Naive B cell (primary cell): ENCODE data around the gene KRT33B. TPM values are rescaled to one million over a fixed set of nuclear protein-coding genes. Genes with fewer than 3 reads are reported as not detected.
"Not testable (repeated sequence)": the region's sequence is repeated elsewhere in the genome, so short reads cannot be mapped to it uniquely, and the experiment has no call there.

Experiments
- ATAC-seq, 2 donors: fragments of 150-1000 bp; cut with Tn5 transposase; 2 replicates each; pipeline ENCODE4 v1.10.0; 2021; ENCODE audit warnings: low read depth in 2 of 2, mild to moderate bottlenecking in 2 of 2, moderate library complexity in 2 of 2
- DNase-seq: peaks from one replicate; pipeline ENCODE4 v3.0.0; 2022
- H3K27ac Mint-ChIP-seq, 6 donors: one replicate each; pipeline ENCODE4 v1.8.0; 2020 to 2022; ENCODE audit warnings: mild to moderate bottlenecking in 6 of 6, mixed read lengths in 6 of 6, moderate library complexity in 5 of 6, inconsistent platforms in 2 of 6
- H3K27me3 Mint-ChIP-seq, 3 donors: one replicate each; pipeline ENCODE4 v1.8.0; 2021 to 2022; ENCODE audit warnings: mixed read lengths in 3 of 3, mild to moderate bottlenecking in 1 of 3
- H3K36me3 Mint-ChIP-seq, 2 donors: one replicate each; pipeline ENCODE4 v1.8.0; 2020 to 2022; ENCODE audit warnings: mixed read lengths in 2 of 2, inconsistent platforms in 1 of 2, mild to moderate bottlenecking in 1 of 2
- H3K4me1 Mint-ChIP-seq, 3 donors: one replicate each; pipeline ENCODE4 v1.8.0; 2020 to 2022; ENCODE audit warnings: mixed read lengths in 3 of 3, inconsistent platforms in 1 of 3, mild to moderate bottlenecking in 1 of 3, moderate library complexity in 1 of 3
- H3K4me3 Mint-ChIP-seq, 8 donors: one replicate each; pipeline ENCODE4 v1.8.0; 2020 to 2022; ENCODE audit warnings: mild to moderate bottlenecking in 8 of 8, mixed read lengths in 8 of 8, moderate library complexity in 8 of 8, inconsistent platforms in 2 of 8
- H3K9me3 Mint-ChIP-seq, 7 donors: one replicate each; pipeline ENCODE4 v1.8.0; 2020 to 2022; ENCODE audit warnings: mixed read lengths in 7 of 7, mild to moderate bottlenecking in 5 of 7, inconsistent platforms in 2 of 7, moderate library complexity in 1 of 7
- polyA plus RNA-seq, 6 donors: library from polyadenylated mRNA; unstranded; fragments of 300-500 nt; fragmentation: Illumina TruSeq; gene quantifications; one replicate each; pipeline ENCODE4 v1.2.3, GENCODE V29; 2021; ENCODE audit warnings: low read depth in 6 of 6

Gene KRT33B
- polyA plus RNA-seq, 6 donors from 2014 or later: not detected

DNA sequence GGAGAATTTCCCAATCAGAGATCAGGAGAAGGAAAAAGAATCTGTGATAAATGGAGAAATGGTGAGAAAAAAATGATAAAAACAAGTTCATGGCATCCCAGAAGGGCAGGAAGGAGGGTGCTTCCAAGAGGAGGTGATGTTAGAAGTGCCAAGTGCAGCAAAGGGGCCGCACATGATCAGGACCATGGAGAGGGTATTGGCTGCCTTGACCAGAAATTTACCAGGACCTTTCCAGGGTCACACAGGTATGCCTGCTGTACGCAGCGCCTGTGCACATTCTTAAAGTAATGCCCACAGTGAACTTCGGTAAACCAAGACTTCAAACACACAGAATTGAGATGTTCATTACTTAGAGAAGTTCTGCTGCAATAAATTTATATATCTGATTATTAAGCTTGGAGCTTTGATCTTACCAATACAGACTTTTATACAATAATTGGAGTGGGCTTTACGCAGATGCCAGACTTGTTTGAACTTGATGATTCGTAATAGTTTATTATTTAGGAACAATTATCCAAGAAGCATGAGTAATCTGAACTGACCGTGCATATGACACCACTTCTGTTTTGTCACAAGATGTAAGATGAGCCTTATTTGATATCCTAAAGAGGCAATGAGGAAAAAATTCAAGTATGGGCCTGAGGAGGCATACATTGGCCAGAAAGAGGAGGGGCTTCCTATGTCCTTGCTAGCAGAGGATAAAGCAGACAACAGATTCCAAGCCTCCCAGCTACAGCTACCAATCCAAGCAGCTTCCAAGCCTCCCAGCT, 16.8 kb downstream of the KRT33B start:
- H3K36me3 Mint-ChIP-seq: peaks cover 4 to 8% of the 10 kb centered on the region in 2 donors
- DNase-seq: no peak

DNA sequence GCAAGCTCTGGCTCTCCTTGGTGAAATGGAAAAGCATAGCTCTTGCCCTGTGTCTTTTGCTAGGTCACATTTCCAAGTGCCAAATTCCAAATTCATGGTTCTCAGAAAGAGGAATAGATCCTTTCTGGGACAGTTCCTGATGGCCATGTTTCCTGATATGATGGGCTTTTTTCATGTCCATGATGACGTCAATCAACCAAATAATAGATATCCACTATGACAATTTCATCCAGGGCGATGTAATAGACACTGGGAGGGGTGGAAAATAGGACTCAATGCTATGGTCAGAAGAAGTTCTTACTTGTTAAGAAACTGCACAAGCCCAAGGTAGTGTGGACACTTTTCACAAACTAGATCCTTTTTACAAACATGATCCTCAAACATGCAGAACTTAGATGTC, 18.4 kb downstream of the KRT33B start:
- no peak for ATAC-seq
- no peak for DNase-seq
- Mint-ChIP-seq H3K4me1 (no peaks in the 10 kb centered on the region), H3K4me3 (no peak overlapping the region), H3K27ac (no peak overlapping the region), H3K36me3 (peaks cover 0 to 8% of the 10 kb centered on the region in 2 donors), H3K27me3 (peaks cover 23 to 40% (median 35%) of the 10 kb centered on the region in 3 donors), H3K9me3 (peaks cover 0 to 4% (median 0%) of the 10 kb centered on the region in 7 donors)

More for the DNA sequence above, 16.8 kb downstream of the KRT33B start:
- Mint-ChIP-seq H3K4me3 (no peak overlapping the region), H3K9me3 (peaks cover 0 to 8% (median 3%) of the 10 kb centered on the region in 7 donors), H3K27ac (no peak overlapping the region), H3K27me3 (peaks cover 27 to 50% (median 46%) of the 10 kb centered on the region in 3 donors), H3K4me1 (no peaks in the 10 kb centered on the region)
- ATAC-seq: no peak

DNA sequence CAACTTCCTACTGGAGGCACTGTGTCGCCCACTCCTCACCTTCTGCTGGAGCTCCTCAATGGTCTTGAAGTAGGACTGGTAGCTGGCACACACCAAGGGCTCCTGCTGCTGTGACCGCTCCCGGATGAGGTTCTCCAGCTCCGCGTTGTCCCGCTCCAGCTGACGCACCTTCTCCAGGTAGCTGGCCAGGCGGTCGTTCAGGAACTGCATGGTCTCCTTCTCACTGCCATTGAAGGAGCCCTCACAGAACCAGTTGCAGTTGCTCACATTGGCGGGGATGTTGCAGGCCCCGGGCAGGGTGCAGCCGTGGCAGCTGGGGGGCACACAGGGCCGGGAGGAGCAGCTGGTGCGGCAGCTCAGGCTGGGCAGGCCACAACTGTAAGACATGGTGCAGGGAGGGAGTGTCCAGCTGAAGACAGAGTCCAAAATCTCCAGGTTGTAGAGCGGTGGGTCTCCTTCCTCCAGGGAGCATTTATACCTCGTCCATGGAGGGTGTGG, 19.2 kb downstream of the KRT33B start, which contains the start of gene KRT33A:
KRT33A (minus strand) TSS at position 448 of the 498 bp plus-strand sequence; CDS start at position 387, 61 bp downstream.
- H3K9me3 Mint-ChIP-seq, ATAC-seq, H3K36me3 Mint-ChIP-seq, H3K4me3 Mint-ChIP-seq, H3K4me1 Mint-ChIP-seq, DNase-seq: not testable (repeated sequence)
- H3K27me3 Mint-ChIP-seq: peaks cover 20 to 38% (median 32%) of the 10 kb centered on the region in 3 donors
- peak within 1 kb of the TSS in 1 of 6 donors; percentile 26 for H3K27ac Mint-ChIP-seq

DNA sequence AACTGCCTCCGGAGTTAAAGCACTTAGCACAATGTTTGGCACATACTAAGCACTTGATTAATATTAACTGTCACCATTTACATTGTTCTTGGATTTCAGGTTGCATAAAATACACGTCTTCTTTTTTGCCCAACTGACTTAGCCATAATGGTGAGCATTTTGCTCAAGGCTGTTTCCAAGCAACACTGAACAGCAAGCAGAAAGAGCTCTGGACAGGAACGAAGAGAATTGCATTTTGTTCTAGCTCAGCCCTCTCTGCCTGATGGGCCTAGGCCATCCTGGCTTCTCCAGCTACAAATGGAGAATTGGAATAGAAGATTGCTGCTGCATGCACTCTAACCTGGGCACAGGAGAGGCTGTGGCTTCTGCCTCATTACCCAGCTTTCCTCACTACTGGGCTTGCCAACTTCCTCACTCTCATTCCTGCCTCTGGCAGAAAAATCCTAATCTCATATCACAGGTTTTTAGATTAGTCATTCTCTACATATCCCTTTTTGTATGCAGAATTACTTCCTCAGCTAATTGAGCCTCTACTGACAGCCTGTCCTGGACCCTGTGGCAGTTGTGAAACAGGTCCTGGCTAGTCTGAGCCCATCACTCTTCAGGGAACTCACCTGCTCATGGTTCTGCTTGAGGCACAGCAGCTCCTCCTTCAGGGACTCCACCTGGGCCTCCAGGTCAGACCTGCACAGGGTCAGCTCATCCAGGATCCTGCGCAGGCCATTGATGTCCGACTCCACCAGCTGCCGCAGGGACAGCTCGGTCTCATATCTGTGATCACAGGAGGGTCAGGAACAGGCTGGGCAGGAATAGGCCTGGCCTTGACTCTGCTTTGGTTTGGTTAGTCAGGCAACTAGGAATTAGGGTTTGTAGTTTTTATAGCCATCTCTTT, 21.5 kb downstream of the KRT33B start:
- peaks cover 12 to 34% (median 34%) of the 10 kb centered on the region in 3 donors for H3K27me3 Mint-ChIP-seq
- ATAC-seq: no peak
- DNase-seq: no peak
- peak overlapping the region in 1 of 6 donors; percentile 26 for H3K27ac Mint-ChIP-seq
- no peak overlapping the region for H3K4me3 Mint-ChIP-seq
- peaks cover 0 to 11% (median 3%) of the 10 kb centered on the region in 7 donors for H3K9me3 Mint-ChIP-seq
- H3K36me3 Mint-ChIP-seq: peaks cover 0 to 13% of the 10 kb centered on the region in 2 donors
- H3K4me1 Mint-ChIP-seq: no peaks in the 10 kb centered on the region

DNA sequence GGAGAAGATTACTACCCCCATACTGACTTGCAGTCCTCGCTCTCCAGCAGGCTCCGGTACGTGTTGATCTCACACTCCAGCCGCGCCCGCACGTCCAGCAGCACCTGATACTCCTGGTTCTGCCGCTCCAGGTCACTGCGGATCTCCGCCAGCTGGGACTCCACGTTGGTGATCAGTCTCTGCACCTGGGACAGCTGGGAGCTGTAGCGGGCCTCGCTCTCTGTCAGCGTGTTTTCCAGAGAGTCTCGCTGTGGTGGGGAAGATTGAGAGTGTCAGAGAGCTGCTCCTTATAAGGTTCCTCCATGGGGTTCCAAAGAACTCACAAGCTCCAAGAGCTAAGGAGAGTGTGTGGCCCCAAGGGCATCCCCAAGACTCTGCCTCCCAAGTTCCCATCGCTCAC, 23.2 kb downstream of the KRT33B start:
- not testable (repeated sequence) for ATAC-seq, DNase-seq, H3K4me3 Mint-ChIP-seq, H3K27ac Mint-ChIP-seq, H3K4me1 Mint-ChIP-seq
- peaks cover 0 to 28% (median 21%) of the 10 kb centered on the region in 3 donors for H3K27me3 Mint-ChIP-seq
- H3K9me3 Mint-ChIP-seq: peaks cover 8 to 24% (median 10%) of the 10 kb centered on the region in 7 donors
- peaks cover 0 to 12% of the 10 kb centered on the region in 2 donors for H3K36me3 Mint-ChIP-seq

DNA sequence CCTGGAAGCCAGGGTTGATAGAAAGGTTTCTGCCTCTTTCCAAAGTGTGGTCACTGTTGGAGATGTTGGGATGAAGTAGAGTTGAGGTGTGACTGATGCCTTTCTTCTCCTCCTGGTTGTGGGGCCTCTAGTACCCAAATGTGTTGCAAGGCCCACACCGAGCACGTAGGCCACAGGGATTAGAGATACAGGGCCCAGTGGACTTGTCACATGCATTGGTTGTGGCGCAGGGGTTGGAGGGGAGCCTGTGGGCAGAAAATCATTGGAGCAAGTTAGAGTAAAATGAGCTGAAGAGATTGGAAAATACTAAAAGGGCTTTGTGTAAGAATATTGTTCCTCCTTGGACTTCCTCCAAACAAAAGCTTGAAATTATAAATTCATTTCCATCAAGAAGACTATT, 23.6 kb downstream of the KRT33B start:
- H3K9me3 Mint-ChIP-seq: peaks cover 8 to 24% (median 10%) of the 10 kb centered on the region in 7 donors
- no peak for ATAC-seq
- H3K4me1 Mint-ChIP-seq: peaks cover 0 to 2% (median under 1%) of the 10 kb centered on the region in 3 donors

DNA sequence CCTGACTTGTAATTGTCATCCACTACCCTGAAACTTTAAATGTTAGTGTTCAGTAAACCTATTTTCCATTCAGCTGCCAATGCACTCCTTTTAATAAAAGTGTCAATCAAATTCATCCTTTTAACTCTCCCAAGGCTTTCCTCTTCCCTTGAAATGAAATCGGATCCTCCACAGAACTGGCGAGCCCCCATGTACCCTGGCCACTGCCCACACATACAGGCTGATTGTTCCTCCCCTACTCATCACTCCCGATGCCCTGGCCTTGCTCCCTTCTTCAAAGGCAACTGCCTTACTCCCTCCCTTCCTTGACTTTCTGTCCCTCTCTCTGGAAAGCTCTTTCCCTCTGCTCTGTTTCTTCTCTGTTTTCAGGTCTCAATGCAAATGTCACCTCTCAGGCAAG, 26.6 kb downstream of the KRT33B start:
- Mint-ChIP-seq H3K27ac (no peak overlapping the region), H3K36me3 (peaks cover 0 to 12% of the 10 kb centered on the region in 2 donors), H3K4me1 (peaks cover 14 to 15% (median 14%) of the 10 kb centered on the region in 3 donors), H3K4me3 (no peak overlapping the region), H3K27me3 (peaks cover 3 to 29% (median 18%) of the 10 kb centered on the region in 3 donors), H3K9me3 (peaks cover 8 to 24% (median 10%) of the 10 kb centered on the region in 7 donors)
- no peak for ATAC-seq
- no peak for DNase-seq

More for the DNA sequence above, 23.6 kb downstream of the KRT33B start:
- H3K4me3 Mint-ChIP-seq: no peak overlapping the region
- H3K27me3 Mint-ChIP-seq: peaks cover 0 to 27% (median 20%) of the 10 kb centered on the region in 3 donors
- H3K27ac Mint-ChIP-seq: no peak overlapping the region
- peaks cover 0 to 12% of the 10 kb centered on the region in 2 donors for H3K36me3 Mint-ChIP-seq
- no peak for DNase-seq

DNA sequence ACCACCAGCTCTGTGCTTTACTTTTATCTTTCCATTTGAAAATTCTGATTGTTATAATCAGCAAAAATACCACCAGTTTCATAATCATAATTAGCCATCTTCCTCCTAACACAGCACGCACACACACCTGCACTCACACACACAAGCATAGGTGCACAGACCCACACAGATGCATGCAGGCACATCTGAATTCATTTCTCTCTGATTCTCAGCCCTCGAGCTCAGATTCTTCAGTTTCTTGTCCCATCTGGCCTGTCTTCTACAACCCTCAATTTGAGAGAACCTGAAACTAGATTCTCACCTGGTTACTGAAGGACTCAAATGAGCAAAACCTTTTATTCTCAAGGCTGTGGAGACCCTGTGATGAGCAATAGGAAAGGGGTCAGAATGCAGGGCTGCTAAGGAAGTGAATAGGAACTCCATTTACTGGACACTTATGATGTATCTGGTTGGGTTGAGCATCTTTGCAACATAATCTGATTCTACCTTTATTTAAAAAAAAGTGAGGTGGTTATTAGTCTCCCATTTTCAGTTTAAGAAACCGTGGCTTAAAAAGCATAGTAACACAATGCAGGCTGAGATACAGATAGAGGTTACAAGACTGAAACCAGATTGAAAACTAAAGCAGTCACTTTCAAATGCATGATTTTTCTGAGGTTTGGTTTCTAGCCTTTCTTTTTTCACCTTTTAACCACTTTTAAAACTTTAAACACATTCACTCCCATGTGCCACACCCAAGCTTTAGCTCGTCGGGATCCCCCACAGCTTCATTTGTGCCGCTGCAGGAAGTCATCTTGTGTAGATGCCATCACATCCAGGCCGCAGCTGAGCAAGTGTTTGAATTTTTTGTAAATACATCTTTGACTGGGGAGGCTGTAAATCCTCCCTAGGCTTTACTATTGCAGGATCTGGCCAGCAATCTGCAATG, 28.4 kb downstream of the KRT33B start:
- Mint-ChIP-seq H3K4me3 (no peak overlapping the region), H3K27me3 (peaks cover 9 to 29% (median 12%) of the 10 kb centered on the region in 3 donors), H3K36me3 (peaks cover 0 to 12% of the 10 kb centered on the region in 2 donors), H3K4me1 (peaks cover 14 to 15% (median 14%) of the 10 kb centered on the region in 3 donors), H3K27ac (peak overlapping the region in 1 of 6 donors; percentile 61), H3K9me3 (peaks cover 8 to 24% (median 10%) of the 10 kb centered on the region in 7 donors)
- DNase-seq (no peak), ATAC-seq (no peak)

DNA sequence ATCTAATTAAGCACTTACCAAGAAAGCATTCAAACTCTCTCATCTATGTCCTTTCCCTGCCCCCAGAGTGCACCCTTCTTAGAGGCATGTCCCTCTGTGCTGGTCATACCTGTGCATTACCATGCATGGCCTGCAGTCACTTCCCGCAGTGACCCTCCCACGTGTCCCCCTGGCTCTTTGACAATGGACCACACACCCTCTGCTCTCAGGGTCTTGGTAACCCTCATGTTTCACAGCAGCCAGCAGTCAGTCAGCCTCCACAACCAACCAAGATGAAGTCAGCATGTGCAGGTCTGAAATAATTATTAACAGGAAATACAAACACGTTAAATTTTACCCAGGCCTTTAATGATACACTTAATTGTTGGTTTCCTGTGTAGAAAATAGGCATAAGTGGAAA, 29.1 kb downstream of the KRT33B start:
- H3K4me3 Mint-ChIP-seq: no peak overlapping the region
- H3K27me3 Mint-ChIP-seq: peaks cover 12 to 35% (median 14%) of the 10 kb centered on the region in 3 donors
- H3K9me3 Mint-ChIP-seq: peaks cover 8 to 24% (median 10%) of the 10 kb centered on the region in 7 donors
- H3K4me1 Mint-ChIP-seq: peaks cover 14 to 15% (median 14%) of the 10 kb centered on the region in 3 donors
- H3K27ac Mint-ChIP-seq: peak overlapping the region in 1 of 6 donors; percentile 61
- DNase-seq: no peak
- peaks cover 0 to 12% of the 10 kb centered on the region in 2 donors for H3K36me3 Mint-ChIP-seq
- no peak for ATAC-seq

DNA sequence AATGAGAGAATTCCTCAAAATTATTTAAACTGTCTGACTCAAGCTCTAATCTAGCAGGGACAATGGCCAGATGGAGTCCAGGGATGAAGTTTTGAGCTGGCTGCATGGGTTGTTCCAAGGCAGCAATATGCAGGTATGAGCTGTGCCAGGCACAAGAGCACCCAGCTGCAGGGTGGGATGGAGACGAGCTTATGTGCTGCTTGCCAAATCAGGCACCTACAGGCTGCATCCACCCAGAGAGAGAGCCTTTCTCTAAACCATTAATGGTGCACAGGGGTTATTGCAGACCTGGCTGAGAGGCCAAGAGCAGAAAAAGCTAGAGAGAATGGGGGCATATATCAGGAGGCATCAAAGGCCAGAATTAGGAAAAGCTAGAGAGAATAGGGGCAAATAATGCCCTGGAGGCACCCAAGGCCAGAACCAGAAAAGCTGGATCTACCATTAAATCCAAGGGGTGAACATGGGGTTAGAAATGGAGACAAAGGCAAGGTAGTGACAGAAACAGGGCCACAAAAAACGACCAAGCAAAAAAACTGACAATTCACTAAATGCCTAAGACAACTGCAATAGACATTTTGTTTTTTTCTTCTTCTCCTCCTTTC, 29.9 kb downstream of the KRT33B start:
- no peak for ATAC-seq
- DNase-seq: no peak
- H3K27me3 Mint-ChIP-seq: peaks cover 12 to 41% (median 18%) of the 10 kb centered on the region in 3 donors
- peaks cover 14 to 18% (median 14%) of the 10 kb centered on the region in 3 donors for H3K4me1 Mint-ChIP-seq
- H3K27ac Mint-ChIP-seq: peak overlapping the region in 2 of 6 donors; percentile 21 to 23
- H3K36me3 Mint-ChIP-seq: peaks cover 0 to 12% of the 10 kb centered on the region in 2 donors
- H3K4me3 Mint-ChIP-seq: no peak overlapping the region
- peaks cover 8 to 24% (median 10%) of the 10 kb centered on the region in 7 donors for H3K9me3 Mint-ChIP-seq

DNA sequence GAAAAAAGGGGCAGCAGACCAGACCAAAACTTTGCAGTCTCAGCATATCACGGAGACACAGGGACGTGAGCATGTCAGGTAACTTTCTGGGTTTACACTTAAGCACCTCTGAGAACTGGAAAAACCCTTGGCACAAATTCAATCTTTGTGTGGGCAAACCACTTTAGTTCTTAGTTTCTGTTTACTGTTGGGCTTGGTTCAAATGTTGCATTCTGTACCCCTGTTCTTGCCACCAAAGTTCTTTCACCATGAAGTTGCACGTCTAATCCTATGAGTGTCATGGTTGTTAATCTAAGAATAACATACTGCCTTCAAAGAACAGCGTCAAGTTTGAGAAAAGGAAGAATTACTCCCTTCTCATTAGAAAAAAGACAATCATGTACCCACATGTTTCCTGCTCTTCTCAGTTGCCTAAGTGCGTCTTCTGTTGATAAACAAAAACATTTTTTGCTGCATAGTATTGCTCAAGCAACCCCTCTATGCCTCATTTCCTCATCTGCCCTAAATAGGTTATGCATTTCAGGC, 30.6 kb downstream of the KRT33B start:
- Mint-ChIP-seq H3K27me3 (peaks cover 15 to 39% (median 18%) of the 10 kb centered on the region in 3 donors), H3K4me1 (peaks cover 14 to 22% (median 14%) of the 10 kb centered on the region in 3 donors), H3K27ac (peak overlapping the region in 1 of 6 donors; percentile 18), H3K9me3 (peaks cover 8 to 21% (median 10%) of the 10 kb centered on the region in 7 donors), H3K36me3 (peaks cover 0 to 12% of the 10 kb centered on the region in 2 donors), H3K4me3 (no peak overlapping the region)
- DNase-seq: no peak
- peak in 1 of 2 donors; percentile 65 for ATAC-seq
